GM12878 (cell line): Measurements from ENCODE around the gene SEMA3G. TPM values are rescaled to one million over a fixed set of nuclear protein-coding genes. Genes with fewer than 3 reads are reported as not detected.
A peak's percentile ranks its signal among the peaks of the same experiment; 100 is the strongest.

Source experiments
- BCL3 ChIP-seq: IDR thresholded peaks from 2 replicates; pipeline ENCODE4 v1.6.1; 2011; ENCODE audit warnings: borderline replicate concordance, low read depth, mild to moderate bottlenecking, moderate library complexity, low read length; ENCODE audit not compliant: insufficient read depth, poor library complexity, severe bottlenecking
- BHLHE40 ChIP-seq, 2 experiments: fragments of 450-650 bp in 1 of 2; IDR thresholded peaks; 2 replicates each; pipeline ENCODE4 v1.6.1; 2011 to 2017; ENCODE audit warnings: low read depth in 2 of 2, borderline replicate concordance in 1 of 2, improper control_type of control experiment in 1 of 2, low read length in 1 of 2, mild to moderate bottlenecking in 1 of 2
- CHD2 ChIP-seq: IDR thresholded peaks from 2 replicates; pipeline ENCODE4 v1.6.1; 2011; ENCODE audit warnings: low read depth, low read length, improper control_type of control experiment, borderline replicate concordance
- ELK1 ChIP-seq: IDR thresholded peaks from 2 replicates; pipeline ENCODE4 v1.6.1; 2012; ENCODE audit warnings: low read depth, low read length, improper control_type of control experiment
- ESRRA ChIP-seq: IDR thresholded peaks from 2 replicates; pipeline ENCODE4 v1.6.1; 2012; ENCODE audit warnings: mild to moderate bottlenecking, low read length, improper control_type of control experiment
- FOXK2 ChIP-seq: fragments of 450-650 bp; IDR thresholded peaks from 2 replicates; pipeline ENCODE4 v1.6.1; 2017; ENCODE audit warnings: mild to moderate bottlenecking, moderate library complexity
- GABPA ChIP-seq: IDR thresholded peaks from 2 replicates; pipeline ENCODE4 v1.6.1; 2014; ENCODE audit warnings: antibody characterized with exemption, low read depth, mild to moderate bottlenecking, inconsistent platforms
- IKZF1 ChIP-seq: fragments of 450-650 bp; conservative IDR thresholded peaks from 2 replicates; pipeline ENCODE4 v1.6.1; 2017; ENCODE audit warnings: antibody characterized with exemption, mild to moderate bottlenecking
- JUND ChIP-seq: IDR thresholded peaks from 2 replicates; pipeline ENCODE4 v1.6.1; 2012; ENCODE audit warnings: low read depth, mild to moderate bottlenecking, low read length, improper control_type of control experiment, moderate library complexity
- MEF2B ChIP-seq: fragments of 450-650 bp; IDR thresholded peaks from 2 replicates; pipeline ENCODE4 v1.6.1; 2018; ENCODE audit warnings: mild to moderate bottlenecking, moderate library complexity; ENCODE audit not compliant: partially characterized antibody, poor library complexity, severe bottlenecking
- NR2F1 ChIP-seq: fragments of 450-650 bp; conservative IDR thresholded peaks from 2 replicates; pipeline ENCODE4 v1.6.1; 2017; ENCODE audit warnings: mild to moderate bottlenecking
- PKNOX1 ChIP-seq: fragments of 450-650 bp; IDR thresholded peaks from 2 replicates; pipeline ENCODE4 v1.6.1; 2016; ENCODE audit warnings: mild to moderate bottlenecking
- POU2F2 ChIP-seq: IDR thresholded peaks from 3 replicates; pipeline ENCODE4 v1.6.1; 2011; ENCODE audit warnings: low read depth, mild to moderate bottlenecking, low read length, borderline replicate concordance
- REST ChIP-seq: IDR thresholded peaks from 2 replicates; pipeline ENCODE4 v1.6.1; 2012; ENCODE audit warnings: mild to moderate bottlenecking, low read depth, low read length
- RFX5 ChIP-seq: IDR thresholded peaks from 2 replicates; pipeline ENCODE4 v1.6.1; 2011; ENCODE audit warnings: low read depth, low read length, improper control_type of control experiment
- RUNX3 ChIP-seq: IDR thresholded peaks from 2 replicates; pipeline ENCODE4 v1.6.1; 2012; ENCODE audit warnings: low read length, inconsistent platforms
- SIN3A ChIP-seq: IDR thresholded peaks from 2 replicates; pipeline ENCODE4 v1.6.1; 2012; ENCODE audit warnings: low read depth, low read length, improper control_type of control experiment
- SMAD5 ChIP-seq: IDR thresholded peaks from 2 replicates; pipeline ENCODE4 v1.6.1; 2016; ENCODE audit warnings: antibody characterized with exemption, low read depth
- STAT1 ChIP-seq: fragments of 450-650 bp; conservative IDR thresholded peaks from 2 replicates; pipeline ENCODE4 v1.6.1; 2014; ENCODE audit warnings: antibody characterized with exemption, mild to moderate bottlenecking
- YY1 ChIP-seq: IDR thresholded peaks from 2 replicates; pipeline ENCODE4 v1.6.1; 2011; ENCODE audit warnings: low read depth, mild to moderate bottlenecking, low read length
- ZBED1 ChIP-seq: IDR thresholded peaks from 2 replicates; pipeline ENCODE4 v1.6.1; 2016; ENCODE audit warnings: borderline replicate concordance
- ZNF622 ChIP-seq: fragments of 450-650 bp; IDR thresholded peaks from 2 replicates; pipeline ENCODE4 v1.6.1; 2017; ENCODE audit warnings: mild to moderate bottlenecking, inconsistent platforms
- polyA plus RNA-seq, 11 experiments: library from polyadenylated mRNA; depleted of rRNA in 4 of 11; unstranded in 6 of 11; stranded (reverse) in 5 of 11; fragments of >200 nt; fragmentation: Nextera tagmentation in 4 of 11; fragmentation: Illumina TruSeq in 1 of 11; extraction: Ambion mirVana in 4 of 11; extraction: Trizol in 1 of 11; gene quantifications; 1 replicate in 1 of 11; 2 replicates in 10 of 11; pipeline versions ENCODE4 v1.2.1 to v1.2.3, GENCODE V29; 2011 to 2016; ENCODE audit warnings: inconsistent platforms in 2 of 11, missing spikeins in 2 of 11, low read depth in 1 of 11
- total RNA-seq, 4 experiments: library from RNA; depleted of rRNA in 3 of 4; stranded (reverse); fragments of >200 nt in 3 of 4; fragmentation: Illumina TruSeq in 1 of 4; extraction: Trizol in 1 of 4; gene quantifications; 2 replicates each; pipeline versions ENCODE4 v1.2.1 to v1.2.3, GENCODE V29; 2013 to 2021

SEMA3G gene
- total and polyA plus RNA-seq, 10 of the 15 experiments (the other 5 are each of a cell fraction or from before 2014, with no cell fraction given), result 0.03 to 0.04 TPM; not detected in 8

GRCh38 chr3:52446631-52447511 is 2.0 kb upstream of the SEMA3G start (continued):
- TF ChIP-seq REST (no peak), YY1 (peak; percentile 68), ZBED1 (no peak), POU2F2 (0 out of 3 replicates have a peak, but pooled peaks have one; percentile 40), BCL3 (no peak), STAT1 (no peak), MEF2B (no peak), SIN3A (no peak), ELK1 (no peak), JUND (no peak), BHLHE40 (IDR thresholded peaks at IDR 0.05; ENCODE audit: borderline replicate concordance in 1 of 2, low read depth in 2 of 2, low read length in 1 of 2) (no peak), GABPA (no peak), ZNF622 (no peak), ESRRA (no peak), RFX5 (no peak), FOXK2 (no peak), NR2F1 (no peak), IKZF1 (0 out of 2 replicates have a peak, but pooled peaks have one; percentile 34), PKNOX1 (no peak), RUNX3 (0 out of 2 replicates have a peak, but pooled peaks have one; percentile 27), CHD2 (no peak), SMAD5 (no peak)
